Stimulated activated naive CD8-positive, alpha-beta T cell treated with anti-CD3 and anti-CD28 coated beads, Interleukin-15, Interleukin-2, amounts not matched to agents 100 ng/mL and 50 ng/mL, for 24 hours (primary cell): ENCODE measurements around the gene TNFRSF1A.
A peak's percentile ranks its signal among the peaks of the same experiment; 100 is the strongest.

Experiments
- H3K27ac Mint-ChIP-seq: one replicate; pipeline ENCODE4 v1.8.0; 2021; ENCODE audit warnings: mild to moderate bottlenecking, mixed read lengths
- H3K27me3 Mint-ChIP-seq: one replicate; pipeline ENCODE4 v1.8.0; 2021; ENCODE audit warnings: mixed read lengths
- H3K36me3 Mint-ChIP-seq: one replicate; pipeline ENCODE4 v1.8.0; 2021; ENCODE audit warnings: low read depth, mixed read lengths
- H3K4me1 Mint-ChIP-seq: one replicate; pipeline ENCODE4 v1.8.0; 2021; ENCODE audit warnings: low read depth, mixed read lengths
- H3K4me3 Mint-ChIP-seq: one replicate; pipeline ENCODE4 v1.8.0; 2021; ENCODE audit warnings: mild to moderate bottlenecking, mixed read lengths
- H3K9me3 Mint-ChIP-seq: one replicate; pipeline ENCODE4 v1.8.0; 2021; ENCODE audit warnings: mixed read lengths

TNFRSF1A gene

DNA sequence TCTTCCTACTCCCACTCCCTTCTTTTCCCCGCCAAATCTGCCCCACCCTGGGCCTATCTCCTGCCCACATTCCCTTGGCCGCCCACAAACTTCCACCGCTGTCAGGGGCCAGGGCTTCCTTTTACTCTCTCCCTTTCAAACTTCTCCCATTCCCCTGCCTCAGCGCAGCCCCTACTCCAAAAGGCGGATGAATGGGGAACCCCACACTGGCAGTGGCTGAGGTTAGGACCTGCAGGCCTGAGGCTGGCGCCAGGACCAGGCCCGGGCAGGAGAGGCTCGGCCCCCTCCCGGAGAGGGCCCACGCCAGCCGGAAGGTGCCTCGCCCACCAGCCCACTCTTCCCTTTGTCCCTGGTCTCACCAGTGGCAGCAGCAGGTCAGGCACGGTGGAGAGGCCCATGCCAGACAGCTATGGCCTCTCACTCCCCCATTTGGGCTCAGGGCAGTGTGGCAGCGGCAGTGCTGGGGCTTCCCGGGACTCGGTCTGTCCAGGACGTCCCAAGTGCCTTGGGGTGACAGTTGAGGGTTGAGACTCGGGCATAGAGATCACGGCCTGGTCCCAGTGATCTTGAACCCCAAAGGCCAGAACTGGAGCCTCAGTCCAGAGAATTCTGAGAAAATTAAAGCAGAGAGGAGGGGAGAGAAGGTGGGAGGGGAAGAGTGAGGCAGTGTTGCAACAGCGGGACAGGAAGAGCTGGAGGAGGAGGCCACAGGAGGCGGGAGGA lies at the start of gene TNFRSF1A:
TNFRSF1A (minus strand) TSS at position 660 of the 723 bp plus-strand sequence; CDS start at position 398, 262 bp downstream.
- no peak within 1 kb of the TSS for H3K4me3 Mint-ChIP-seq

DNA sequence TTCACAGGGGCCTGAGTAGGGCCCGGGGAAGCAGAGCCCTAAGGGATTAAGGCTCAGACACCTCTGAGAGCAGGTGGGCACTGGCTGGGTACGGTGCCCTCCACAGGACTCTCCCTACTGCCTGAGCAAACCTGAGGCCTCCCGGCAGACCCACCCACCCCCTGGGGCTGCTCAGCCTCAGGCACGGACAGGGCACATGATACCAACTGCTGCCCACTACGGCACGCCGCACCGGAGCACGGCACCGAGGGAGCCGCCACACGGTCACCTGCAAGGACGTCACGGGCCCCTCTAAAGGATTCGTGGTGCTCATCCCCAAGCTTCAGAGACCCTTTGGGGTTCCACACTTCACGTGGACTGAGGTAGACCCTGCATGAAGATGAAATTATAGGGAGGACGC lies 49.1 kb upstream of the TNFRSF1A start:
- H3K36me3 Mint-ChIP-seq = no peaks in the 10 kb centered on the region
- H3K27me3 Mint-ChIP-seq = no peaks in the 10 kb centered on the region
- H3K4me1 Mint-ChIP-seq = no peaks in the 10 kb centered on the region
- no peaks in the 10 kb centered on the region for H3K9me3 Mint-ChIP-seq
- no peak overlapping the region for H3K4me3 Mint-ChIP-seq
- no peak overlapping the region for H3K27ac Mint-ChIP-seq

More for the DNA sequence above, at the start of gene TNFRSF1A:
- Mint-ChIP-seq H3K4me1 (peaks cover 37% of the 10 kb centered on the region), H3K27me3 (no peaks in the 10 kb centered on the region), H3K36me3 (no peaks in the 10 kb centered on the region), H3K27ac (no peak within 1 kb of the TSS), H3K9me3 (no peaks in the 10 kb centered on the region)

DNA sequence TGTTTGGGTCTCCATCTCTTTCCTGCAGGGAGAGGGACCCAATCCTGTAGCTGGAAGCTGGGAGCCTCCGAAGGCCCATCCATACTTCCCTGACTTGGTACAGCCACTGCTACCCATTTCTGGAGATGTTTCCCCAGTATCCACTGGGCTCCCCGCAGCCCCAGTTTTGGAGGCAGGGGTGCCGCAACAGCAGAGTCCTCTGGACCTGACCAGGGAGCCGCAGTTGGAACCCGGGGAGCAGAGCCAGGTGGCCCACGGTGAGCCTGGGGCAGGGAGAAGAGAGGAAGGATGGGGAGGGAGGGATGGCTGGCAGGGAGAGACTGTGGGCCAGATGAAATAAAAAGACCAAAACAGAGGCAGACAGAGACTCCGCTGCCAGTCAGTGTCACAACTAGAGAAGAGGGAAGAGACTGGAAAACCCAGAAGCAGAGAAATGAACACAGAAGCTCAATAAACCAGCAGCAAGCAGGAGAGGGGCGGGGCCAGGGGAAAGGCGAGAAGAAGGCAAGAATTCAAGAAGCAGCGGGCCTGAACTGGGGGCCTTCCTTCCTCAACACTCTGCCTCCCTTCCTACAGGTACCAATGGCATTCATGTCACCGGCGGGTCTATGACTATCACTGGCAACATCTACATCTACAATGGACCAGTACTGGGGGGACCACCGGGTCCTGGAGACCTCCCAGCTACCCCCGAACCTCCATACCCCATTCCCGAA lies 48.4 kb upstream of the TNFRSF1A start:
- Mint-ChIP-seq H3K9me3 (no peaks in the 10 kb centered on the region), H3K36me3 (no peaks in the 10 kb centered on the region), H3K27ac (no peak overlapping the region), H3K27me3 (no peaks in the 10 kb centered on the region), H3K4me3 (no peak overlapping the region), H3K4me1 (no peaks in the 10 kb centered on the region)

DNA sequence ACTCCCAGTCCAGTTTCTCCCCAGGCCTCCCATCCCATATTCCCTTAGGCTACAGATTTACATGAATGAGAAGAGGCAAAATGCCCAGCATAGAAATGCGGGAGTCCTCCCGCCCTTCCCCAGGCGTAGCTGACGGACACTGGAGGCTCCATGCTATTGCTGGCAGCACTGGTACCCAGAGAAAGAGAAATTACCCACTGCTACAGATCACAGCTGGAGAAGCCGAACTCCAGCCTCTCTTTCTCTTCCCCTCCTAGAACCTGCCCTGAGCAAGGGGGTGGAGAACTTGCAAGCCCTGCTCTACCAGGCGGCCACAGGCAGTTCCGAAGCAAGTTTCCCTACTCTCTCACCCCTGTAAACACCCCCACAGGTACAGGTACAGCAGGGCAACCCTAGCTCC lies 45.7 kb upstream of the TNFRSF1A start:
- Mint-ChIP-seq H3K36me3 (no peaks in the 10 kb centered on the region), H3K9me3 (no peaks in the 10 kb centered on the region), H3K27ac (no peak overlapping the region), H3K4me1 (peaks cover 4% of the 10 kb centered on the region), H3K4me3 (no peak overlapping the region), H3K27me3 (peaks cover 9% of the 10 kb centered on the region)

DNA sequence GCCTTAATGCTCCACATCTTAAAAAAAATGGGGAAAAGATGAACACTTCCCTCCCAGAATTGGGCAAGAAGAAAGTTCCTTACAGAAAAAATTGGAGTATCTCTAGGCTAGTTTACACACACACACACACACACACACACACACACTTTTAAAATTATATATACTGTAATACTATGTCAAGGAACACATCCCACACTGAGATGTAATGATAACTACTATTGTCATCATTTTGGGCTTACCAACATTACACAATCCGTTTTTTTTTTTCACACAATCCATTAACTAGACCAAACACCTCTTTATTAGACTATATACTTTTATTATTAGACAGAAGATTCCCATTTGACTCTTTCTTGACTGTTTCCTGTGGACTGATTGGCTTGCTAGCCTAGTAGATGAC lies 44.6 kb upstream of the TNFRSF1A start:
- H3K9me3 Mint-ChIP-seq = no peaks in the 10 kb centered on the region
- H3K27ac Mint-ChIP-seq = no peak overlapping the region
- H3K4me3 Mint-ChIP-seq = no peak overlapping the region
- no peaks in the 10 kb centered on the region for H3K36me3 Mint-ChIP-seq
- H3K4me1 Mint-ChIP-seq = peaks cover 4% of the 10 kb centered on the region
- peaks cover 16% of the 10 kb centered on the region for H3K27me3 Mint-ChIP-seq

DNA sequence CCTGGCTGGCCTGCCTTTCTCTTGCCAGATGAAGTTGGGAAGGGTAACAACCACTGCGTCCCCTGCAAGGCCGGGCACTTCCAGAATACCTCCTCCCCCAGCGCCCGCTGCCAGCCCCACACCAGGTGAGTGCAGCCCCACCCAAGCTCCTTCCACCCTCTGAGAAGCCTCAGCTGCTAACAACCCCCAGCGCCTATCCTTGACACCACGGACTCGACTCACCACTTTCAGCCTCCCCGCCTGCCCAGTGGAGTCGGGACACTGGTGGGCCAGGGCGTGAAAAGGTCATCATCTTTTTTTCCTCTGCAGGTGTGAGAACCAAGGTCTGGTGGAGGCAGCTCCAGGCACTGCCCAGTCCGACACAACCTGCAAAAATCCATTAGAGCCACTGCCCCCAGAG lies 44.2 kb upstream of the TNFRSF1A start:
- Mint-ChIP-seq H3K4me1 (peaks cover 4% of the 10 kb centered on the region), H3K27ac (no peak overlapping the region), H3K9me3 (no peaks in the 10 kb centered on the region), H3K36me3 (no peaks in the 10 kb centered on the region), H3K4me3 (no peak overlapping the region), H3K27me3 (peaks cover 21% of the 10 kb centered on the region)

DNA sequence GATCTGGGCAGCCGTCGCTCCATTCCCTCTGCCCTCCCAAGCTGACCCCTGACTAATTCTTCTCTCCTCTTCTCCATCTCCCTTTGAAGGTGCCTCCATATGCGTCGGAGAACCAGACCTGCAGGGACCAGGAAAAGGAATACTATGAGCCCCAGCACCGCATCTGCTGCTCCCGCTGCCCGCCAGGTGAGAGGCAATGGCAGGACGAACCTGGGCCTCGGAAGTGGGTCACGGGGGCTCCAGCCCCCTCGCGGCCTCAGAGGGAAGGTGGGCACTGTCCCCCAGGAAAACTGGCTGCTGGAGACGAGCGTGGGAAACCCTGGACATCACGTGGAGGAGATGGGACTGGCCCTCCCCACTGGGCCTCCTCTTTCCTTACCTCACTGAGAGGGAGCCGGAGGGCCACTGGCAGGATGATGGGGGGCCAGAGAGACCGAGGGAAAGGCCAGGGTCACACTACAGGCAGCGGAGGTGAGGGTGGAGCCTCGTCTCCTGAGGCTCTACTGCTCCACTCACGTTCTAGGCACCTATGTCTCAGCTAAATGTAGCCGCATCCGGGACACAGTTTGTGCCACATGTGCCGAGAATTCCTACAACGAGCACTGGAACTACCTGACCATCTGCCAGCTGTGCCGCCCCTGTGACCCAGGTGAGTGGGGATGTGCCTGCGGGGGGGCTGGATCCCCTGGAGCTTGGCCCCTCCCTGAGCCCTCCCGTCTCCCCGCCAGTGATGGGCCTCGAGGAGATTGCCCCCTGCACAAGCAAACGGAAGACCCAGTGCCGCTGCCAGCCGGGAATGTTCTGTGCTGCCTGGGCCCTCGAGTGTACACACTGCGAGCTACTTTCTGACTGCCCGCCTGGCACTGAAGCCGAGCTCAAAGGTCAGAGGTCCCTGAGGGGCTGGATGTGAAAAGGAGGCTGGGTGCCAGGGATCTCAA lies 42.9 kb upstream of the TNFRSF1A start:
- peaks cover 24% of the 10 kb centered on the region for H3K27me3 Mint-ChIP-seq
- H3K9me3 Mint-ChIP-seq = no peaks in the 10 kb centered on the region
- peaks cover 4% of the 10 kb centered on the region for H3K4me1 Mint-ChIP-seq
- H3K4me3 Mint-ChIP-seq = no peak overlapping the region
- peak overlapping the region; percentile 52 for H3K27ac Mint-ChIP-seq
- no peaks in the 10 kb centered on the region for H3K36me3 Mint-ChIP-seq

DNA sequence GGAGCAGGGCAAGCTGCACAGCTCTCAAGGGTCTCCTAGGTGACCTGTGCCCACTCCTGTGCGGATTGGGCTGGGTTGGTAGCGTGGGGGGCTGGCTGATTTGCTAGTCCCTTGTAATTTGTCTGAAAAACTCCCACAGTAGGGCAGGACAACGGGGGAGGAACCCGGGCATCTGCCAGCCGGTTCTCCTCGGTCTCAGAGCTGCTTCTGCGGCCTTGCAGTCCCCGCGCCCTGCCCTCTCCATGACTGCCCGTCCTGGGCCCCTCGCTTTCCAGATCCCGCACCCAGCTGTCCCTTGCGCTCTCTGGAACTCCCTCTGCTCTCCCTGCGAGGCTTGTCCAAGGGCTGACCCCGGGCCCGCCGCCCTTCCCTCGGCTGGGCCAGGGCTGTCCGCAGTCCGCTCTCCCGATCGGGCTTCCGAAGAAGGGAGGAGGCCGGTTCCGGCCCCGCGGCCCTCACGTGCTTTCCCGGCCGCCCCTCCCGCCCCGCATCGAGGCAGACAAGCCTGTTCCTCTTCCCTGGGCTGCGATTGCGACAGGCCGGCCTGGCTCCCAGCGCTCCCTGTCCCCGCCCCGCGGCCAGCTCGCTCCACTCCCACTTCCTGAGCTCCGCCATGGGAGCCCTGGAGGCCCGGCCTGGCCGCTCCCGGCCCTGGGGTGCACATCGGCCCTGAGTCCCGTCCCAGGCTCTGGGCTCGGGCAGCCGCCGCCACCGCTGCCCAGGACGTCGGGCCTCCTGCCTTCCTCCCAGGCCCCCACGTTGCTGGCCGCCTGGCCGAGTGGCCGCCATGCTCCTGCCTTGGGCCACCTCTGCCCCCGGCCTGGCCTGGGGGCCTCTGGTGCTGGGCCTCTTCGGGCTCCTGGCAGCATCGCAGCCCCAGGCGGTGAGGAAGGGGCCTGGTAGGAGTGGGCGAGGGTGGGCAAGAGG lies 42.0 kb upstream of the TNFRSF1A start, which contains the start of gene LTBR:
LTBR (plus strand) TSS at position 591 of the 927 bp plus-strand sequence; CDS start at position 788, 197 bp downstream.
- H3K27me3 Mint-ChIP-seq = peaks cover 24% of the 10 kb centered on the region
- no peak within 1 kb of the TSS for H3K4me3 Mint-ChIP-seq
- no peaks in the 10 kb centered on the region for H3K9me3 Mint-ChIP-seq
- peaks cover 4% of the 10 kb centered on the region for H3K4me1 Mint-ChIP-seq
- peak within 1 kb of the TSS; percentile 52 for H3K27ac Mint-ChIP-seq
- no peaks in the 10 kb centered on the region for H3K36me3 Mint-ChIP-seq

DNA sequence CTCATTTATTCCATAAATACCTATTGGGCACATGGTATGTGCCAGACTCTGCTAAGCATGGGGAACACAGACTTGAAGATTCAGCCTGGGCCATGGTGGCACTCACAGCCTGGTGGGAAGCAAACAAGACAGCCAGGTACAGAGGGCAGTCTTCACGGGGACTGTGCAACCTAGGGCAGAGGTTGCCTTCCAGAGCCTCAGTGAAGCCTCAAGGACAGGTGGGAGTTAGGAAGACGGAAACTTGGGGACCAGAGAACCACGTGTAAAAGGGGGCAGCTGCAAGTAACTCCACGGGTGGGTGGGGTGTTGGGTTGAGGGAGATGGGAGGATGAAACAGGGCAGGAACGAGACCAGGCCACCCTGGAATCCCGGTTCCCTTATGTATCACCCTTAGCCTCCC lies 41.1 kb upstream of the TNFRSF1A start:
- no peaks in the 10 kb centered on the region for H3K36me3 Mint-ChIP-seq
- peak overlapping the region; percentile 36 for H3K27ac Mint-ChIP-seq
- peaks cover 24% of the 10 kb centered on the region for H3K27me3 Mint-ChIP-seq
- H3K4me3 Mint-ChIP-seq = no peak overlapping the region
- no peaks in the 10 kb centered on the region for H3K9me3 Mint-ChIP-seq
- peaks cover 4% of the 10 kb centered on the region for H3K4me1 Mint-ChIP-seq

DNA sequence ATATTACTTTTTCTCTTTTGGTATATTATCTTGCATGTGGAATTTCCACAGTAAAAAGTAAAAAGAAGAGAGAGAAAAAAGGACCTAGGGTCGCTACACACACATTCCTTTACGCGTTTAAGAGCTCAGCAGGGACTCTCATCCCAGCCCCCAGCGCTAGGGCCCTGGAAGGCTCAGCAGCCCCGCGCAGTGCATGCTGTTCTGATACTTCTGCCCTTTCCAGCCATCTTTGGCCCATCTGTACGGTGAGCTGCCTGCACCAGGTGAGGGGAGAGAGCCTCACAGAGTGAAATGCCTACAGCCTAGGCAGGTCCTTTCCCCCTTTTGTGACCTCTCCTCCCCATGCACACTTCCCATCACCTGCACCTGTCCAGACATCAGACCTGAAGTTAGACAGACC lies 40.5 kb upstream of the TNFRSF1A start:
- Mint-ChIP-seq H3K27me3 (peaks cover 24% of the 10 kb centered on the region), H3K27ac (no peak overlapping the region), H3K36me3 (no peaks in the 10 kb centered on the region), H3K9me3 (no peaks in the 10 kb centered on the region), H3K4me3 (no peak overlapping the region), H3K4me1 (peaks cover 4% of the 10 kb centered on the region)

DNA sequence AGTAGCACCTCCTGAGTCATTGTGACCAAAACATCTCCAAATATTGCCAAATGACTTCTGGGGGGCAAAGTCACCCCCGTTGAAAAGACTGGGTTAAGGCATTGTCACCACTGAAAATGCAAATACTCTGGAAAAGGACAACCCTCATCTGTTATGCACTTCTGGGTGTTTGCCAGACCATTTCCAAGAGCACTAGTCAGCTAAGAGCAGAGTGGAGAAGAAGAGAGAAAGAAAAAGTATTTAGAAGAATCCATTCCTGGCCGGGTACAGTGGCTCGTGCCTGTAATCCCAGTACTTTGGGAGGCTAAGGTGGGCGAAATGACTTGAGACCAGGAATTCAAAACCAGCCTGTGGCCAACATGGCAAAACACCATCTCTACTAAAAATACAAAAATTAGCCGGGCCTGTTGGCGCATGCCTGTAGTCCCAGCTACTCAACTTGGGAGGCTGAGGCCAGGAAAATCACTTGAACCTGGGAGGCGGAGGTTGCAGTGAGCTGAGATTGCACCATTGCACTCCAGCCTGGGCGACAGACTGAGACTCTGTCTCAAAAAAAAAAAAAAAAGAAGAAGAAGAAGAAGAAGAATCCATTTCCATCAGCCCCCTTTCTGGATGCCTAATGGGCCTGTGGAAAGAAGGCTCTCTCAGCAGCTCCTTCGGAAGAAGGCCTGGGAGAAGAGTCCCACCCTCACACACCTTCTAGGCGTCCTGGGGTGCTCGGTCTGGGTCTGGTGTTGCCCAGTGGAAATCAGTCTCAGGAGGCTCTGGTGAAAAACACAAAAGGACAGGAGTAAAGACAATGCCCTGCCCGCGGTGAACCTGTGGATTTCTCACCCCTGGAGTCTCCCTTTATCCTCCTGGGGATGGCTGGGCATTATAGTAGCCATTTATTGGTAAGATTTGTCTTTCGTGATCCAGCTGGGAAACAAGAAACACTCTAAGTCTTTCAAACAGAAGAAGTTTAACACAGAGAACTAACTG lies 38.6 kb upstream of the TNFRSF1A start:
- Mint-ChIP-seq H3K4me1 (peaks cover 22% of the 10 kb centered on the region), H3K4me3 (no peak overlapping the region), H3K9me3 (no peaks in the 10 kb centered on the region), H3K27ac (no peak overlapping the region), H3K27me3 (peaks cover 24% of the 10 kb centered on the region), H3K36me3 (no peaks in the 10 kb centered on the region)

DNA sequence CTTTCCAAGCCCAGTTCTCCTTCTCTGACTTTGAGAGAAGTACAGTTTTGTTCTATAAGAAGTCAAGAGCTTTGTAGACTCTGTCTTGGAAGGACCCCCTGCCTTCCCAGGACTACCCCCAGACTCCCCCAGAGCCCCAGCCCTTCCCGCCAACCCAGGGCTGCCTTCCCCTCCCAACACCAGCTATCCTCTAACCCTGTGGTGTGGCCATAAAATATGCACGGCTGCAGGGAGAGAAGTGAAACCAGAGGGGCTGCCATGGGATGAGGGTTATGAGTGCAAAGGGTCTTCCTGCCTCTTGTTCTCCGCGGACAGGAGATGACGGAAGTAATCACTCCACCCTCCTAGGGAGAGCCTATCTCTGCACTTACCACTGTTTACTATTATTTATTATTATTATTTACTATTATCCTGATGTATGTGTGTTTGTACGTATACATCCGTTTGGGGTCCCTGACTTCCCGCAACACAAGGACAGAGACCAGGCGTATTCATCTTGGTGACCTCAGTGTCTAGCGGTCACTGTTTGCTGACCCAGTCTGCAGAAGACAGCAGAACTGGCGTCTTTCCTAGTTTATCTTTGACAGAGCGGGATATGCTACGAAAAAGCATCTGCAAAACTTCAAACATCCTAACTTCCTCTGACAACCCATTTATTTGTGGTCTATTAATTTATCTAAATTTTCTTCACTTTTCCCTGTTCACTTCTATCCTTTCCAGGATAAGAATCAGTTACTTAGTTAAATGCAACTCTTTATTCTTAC lies 37.0 kb upstream of the TNFRSF1A start:
- Mint-ChIP-seq H3K4me1 (peaks cover 22% of the 10 kb centered on the region), H3K27me3 (peaks cover 21% of the 10 kb centered on the region), H3K36me3 (no peaks in the 10 kb centered on the region), H3K27ac (no peak overlapping the region), H3K4me3 (no peak overlapping the region), H3K9me3 (no peaks in the 10 kb centered on the region)

DNA sequence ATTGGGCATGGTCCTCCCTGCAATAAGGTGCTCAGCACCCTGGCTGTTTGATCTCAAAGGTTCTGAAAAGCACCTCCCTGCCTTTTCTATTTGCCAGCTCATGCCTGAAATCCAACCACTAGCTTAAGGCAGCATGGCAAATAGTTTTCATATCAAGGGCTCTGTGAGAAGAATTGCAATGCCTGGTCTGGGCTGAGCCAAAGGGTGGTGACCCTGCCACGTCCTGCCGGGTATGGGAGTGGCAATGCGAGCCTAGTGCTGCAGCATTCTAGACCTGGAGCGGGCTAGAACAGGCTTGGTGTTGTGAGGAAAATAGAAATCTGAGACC lies 35.8 kb upstream of the TNFRSF1A start:
- H3K27ac Mint-ChIP-seq = no peak overlapping the region
- no peaks in the 10 kb centered on the region for H3K9me3 Mint-ChIP-seq
- H3K4me1 Mint-ChIP-seq = peaks cover 23% of the 10 kb centered on the region
- H3K27me3 Mint-ChIP-seq = peaks cover 19% of the 10 kb centered on the region
- no peak overlapping the region for H3K4me3 Mint-ChIP-seq
- no peaks in the 10 kb centered on the region for H3K36me3 Mint-ChIP-seq
